Measurements from ENCODE around the gene MRM3. TPM values are rescaled to one million over a fixed set of nuclear protein-coding genes. Genes with fewer than 3 reads are reported as not detected.

Gene MRM3
- total RNA-seq, 3 donors from 2014 or later, result 16.5 to 18.4 (median 16.7) TPM

DNA sequence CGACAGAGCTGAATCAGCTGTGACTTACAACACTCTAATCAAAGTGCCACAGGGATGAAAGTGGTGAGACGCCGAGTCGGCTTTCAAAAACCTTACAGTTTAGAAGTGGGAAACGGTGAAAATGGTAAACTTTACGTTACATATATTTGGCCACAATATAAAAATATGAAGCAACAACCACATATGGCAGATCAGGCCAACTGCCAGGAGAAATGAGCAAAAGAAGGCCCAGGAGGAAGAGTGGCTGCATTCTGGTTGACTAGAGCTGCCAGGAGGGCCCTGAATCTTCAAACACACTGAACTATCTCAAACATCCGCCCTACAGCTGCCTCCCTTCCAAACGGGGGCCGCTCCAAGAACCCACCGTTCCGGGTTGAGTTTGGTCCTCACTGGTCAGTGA is 56.3 kb downstream of the MRM3 start:
- intact Hi-C loops (cut with DNase I; ENCODE audit: low total_unique reads), result no loop called here
- H3K36me3 ChIP-seq, result no peaks in the 10 kb centered on the region
- H3K27ac ChIP-seq, result no peak overlapping the region
- TF ChIP-seq POLR2AphosphoS5 (IDR thresholded peaks at IDR 0.05) (no peak), POLR2A (IDR thresholded peaks at IDR 0.05) (no peak)
- TF ChIP-seq, protein P1, sequence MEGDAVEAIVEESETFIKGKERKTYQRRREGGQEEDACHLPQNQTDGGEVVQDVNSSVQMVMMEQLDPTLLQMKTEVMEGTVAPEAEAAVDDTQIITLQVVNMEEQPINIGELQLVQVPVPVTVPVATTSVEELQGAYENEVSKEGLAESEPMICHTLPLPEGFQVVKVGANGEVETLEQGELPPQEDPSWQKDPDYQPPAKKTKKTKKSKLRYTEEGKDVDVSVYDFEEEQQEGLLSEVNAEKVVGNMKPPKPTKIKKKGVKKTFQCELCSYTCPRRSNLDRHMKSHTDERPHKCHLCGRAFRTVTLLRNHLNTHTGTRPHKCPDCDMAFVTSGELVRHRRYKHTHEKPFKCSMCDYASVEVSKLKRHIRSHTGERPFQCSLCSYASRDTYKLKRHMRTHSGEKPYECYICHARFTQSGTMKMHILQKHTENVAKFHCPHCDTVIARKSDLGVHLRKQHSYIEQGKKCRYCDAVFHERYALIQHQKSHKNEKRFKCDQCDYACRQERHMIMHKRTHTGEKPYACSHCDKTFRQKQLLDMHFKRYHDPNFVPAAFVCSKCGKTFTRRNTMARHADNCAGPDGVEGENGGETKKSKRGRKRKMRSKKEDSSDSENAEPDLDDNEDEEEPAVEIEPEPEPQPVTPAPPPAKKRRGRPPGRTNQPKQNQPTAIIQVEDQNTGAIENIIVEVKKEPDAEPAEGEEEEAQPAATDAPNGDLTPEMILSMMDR (IDR thresholded peaks at IDR 0.05), result no peak
- no peaks in the 10 kb centered on the region for H3K4me1 ChIP-seq
- DNase-seq (ENCODE audit: low spot score in 2 of 2), result no peak
- H3K9me3 ChIP-seq, result no peaks in the 10 kb centered on the region
- H3K27me3 ChIP-seq, result no peaks in the 10 kb centered on the region
- no peak overlapping the region for H3K4me3 ChIP-seq

DNA sequence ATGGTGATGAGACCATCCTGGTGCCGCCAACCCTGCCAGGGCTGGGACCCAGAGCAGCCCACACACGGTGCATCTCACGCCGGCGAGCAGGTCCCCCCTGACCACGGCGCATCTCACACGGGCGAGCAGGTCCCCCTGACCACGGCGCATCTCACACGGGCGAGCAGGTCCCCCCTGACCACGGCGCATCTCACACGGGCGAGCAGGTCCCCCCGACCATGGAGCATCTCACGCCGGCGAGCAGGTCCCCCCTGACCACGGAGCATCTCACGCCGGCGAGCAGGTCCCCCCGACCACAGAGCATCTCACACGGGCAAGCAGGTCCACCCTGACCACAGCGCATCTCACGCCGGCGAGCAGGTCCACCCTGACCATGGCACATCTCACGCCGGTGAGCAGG is 59.2 kb downstream of the MRM3 start:
- H3K27ac ChIP-seq, result no peak overlapping the region
- H3K4me1 ChIP-seq, result no peaks in the 10 kb centered on the region
- H3K4me3 ChIP-seq, result no peak overlapping the region
- intact Hi-C loops (cut with DNase I; ENCODE audit: low total_unique reads), result no loop called here
- no peaks in the 10 kb centered on the region for H3K9me3 ChIP-seq
- H3K36me3 ChIP-seq, result no peaks in the 10 kb centered on the region
- no peaks in the 10 kb centered on the region for H3K27me3 ChIP-seq
- TF ChIP-seq POLR2A (IDR thresholded peaks at IDR 0.05) (no peak), POLR2AphosphoS5 (IDR thresholded peaks at IDR 0.05) (no peak)
- TF ChIP-seq, protein P1 (IDR thresholded peaks at IDR 0.05), result no peak
- no peak for DNase-seq (ENCODE audit: low spot score in 2 of 2)

Other genes with a start within 250 kb of the MRM3 start
- gene VPS53, start 67.5 kb upstream of the MRM3 start, total RNA-seq, result 10 to 100 TPM; 21.6 to 33.1 (median 25.6) TPM
- 1 to 10 TPM; 5.0 to 5.9 (median 5.6) TPM for gene TLCD3A, start 49.8 kb upstream of the MRM3 start, total RNA-seq
- 10 to 100 TPM; 21.0 to 25.1 (median 22.1) TPM for gene GEMIN4, start 30.1 kb upstream of the MRM3 start, total RNA-seq
- 10 to 100 TPM; 47.5 to 61.1 (median 59.9) TPM for gene GLOD4, start 73 bp upstream of the MRM3 start, total RNA-seq
- 10 to 100 TPM in 2 of 3 donors, 1 to 10 TPM in 1; 9.3 to 14.3 (median 12.8) TPM for gene NXN, start 197.4 kb downstream of the MRM3 start, total RNA-seq
- 10 to 100 TPM; 10.1 to 12.0 (median 10.8) TPM for gene TIMM22, start 214.8 kb downstream of the MRM3 start, total RNA-seq